Globus pallidus (tissue), 1 donor: Measurements from ENCODE around the gene CD6.
A peak's percentile ranks its signal among the peaks of the same experiment; 100 is the strongest.
"Not testable (repeated sequence)": the region's sequence is repeated elsewhere in the genome, so short reads cannot be mapped to it uniquely, and the experiment has no call there.

Source experiments
- DNase-seq: peaks from one replicate; pipeline ENCODE4 v3.0.0-alpha.2; 2015; ENCODE audit warnings: low spot score

CD6 gene

GRCh38 chr11:60951904-60952741, 19.4 kb upstream of the CD6 start, which contains the start of gene SLC15A3:
SLC15A3 (minus strand) TSS chr11:60952176; CDS start chr11:60951551, 625 bp downstream.
- DNase-seq: peak; percentile 71

DNA sequence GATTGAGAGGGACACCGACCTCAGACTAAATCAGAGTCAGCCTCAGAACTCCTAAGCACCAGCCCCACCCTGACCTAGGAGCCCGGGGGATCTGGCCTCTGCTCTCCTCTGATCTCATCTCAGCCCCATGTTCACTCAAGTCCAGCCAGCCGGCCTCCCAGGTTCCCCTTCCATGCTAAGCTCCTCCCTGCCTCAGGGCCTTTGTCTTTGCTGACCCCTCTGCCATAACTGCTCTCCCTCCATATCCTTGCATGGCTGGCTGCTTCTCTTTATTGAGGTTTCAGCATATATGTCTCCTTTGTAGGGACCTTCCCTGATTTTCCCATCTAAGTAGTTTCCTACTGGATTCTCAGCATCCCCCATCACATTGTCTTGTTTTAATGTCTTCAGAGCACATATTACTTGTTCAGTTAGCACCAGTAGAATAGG, 18.7 kb upstream of the CD6 start:
- no peak for DNase-seq

GRCh38 chr11:60953781-60954180, 17.7 kb upstream of the CD6 start:
- DNase-seq: no peak

GRCh38 chr11:60954421-60954820, 17.1 kb upstream of the CD6 start:
- no peak for DNase-seq

DNA sequence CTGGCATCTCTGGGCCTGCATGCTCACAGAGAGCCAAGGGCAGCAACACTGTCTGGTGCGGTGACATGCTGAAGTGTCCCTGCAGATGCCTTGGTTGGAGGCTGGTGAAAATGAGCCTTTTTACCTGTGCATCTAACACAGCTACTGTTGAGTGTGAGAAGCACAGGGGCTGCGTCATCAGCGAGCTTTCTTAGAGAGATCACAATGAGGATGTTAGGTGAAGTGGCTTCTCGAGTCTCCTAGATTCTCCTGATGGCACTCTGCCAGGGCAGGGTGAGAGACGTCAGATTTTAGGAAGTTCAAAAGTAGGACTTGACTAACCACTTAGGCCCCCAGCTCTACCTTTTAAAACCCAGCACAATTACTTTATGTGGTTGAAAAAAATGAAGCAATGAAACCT, 15.9 kb upstream of the CD6 start:
- DNase-seq: no peak

DNA sequence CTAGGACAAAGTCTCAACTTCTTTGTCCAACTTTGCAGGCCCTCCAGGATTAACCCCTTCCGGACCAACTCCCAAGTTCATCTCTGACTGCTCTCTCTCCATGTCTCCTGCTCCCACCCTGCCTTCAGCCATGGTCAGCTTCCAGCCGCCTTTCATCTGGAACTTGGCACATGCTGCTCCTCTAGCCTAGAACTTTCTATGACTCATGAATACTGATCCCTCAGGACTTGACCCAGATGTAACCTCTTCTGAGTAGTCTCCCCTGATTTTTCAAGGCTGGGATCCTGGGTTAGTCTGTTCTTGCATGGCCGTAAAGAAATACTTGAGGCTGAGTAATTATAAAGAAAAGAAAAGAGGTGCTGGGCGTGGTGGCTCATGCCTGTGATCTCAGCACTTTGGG, 14.3 kb upstream of the CD6 start:
- no peak for DNase-seq

- no peak for DNase-seq
Measured at GRCh38 chr11:60959431-60959830, 12.0 kb upstream of the CD6 start.

DNA sequence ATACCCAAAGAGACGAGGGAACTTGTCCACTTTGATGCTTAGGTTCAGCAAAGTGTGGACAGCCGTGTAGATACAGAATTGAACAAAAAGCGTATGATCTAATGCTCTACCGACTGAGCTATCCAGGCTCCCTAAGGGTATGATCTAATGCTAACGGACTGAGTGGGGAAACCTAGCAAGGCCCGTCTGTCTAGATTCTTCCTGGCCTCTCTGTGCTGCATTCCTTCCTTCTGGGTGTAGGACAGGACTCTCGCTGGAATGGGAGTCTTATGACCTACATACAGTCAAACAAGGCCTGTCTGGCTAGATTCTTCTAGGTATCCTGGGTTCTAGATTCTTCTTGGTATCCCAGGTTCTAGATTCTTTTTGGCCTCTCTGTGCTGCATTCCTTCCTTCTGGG, 11.1 kb upstream of the CD6 start:
- DNase-seq: no peak

DNA sequence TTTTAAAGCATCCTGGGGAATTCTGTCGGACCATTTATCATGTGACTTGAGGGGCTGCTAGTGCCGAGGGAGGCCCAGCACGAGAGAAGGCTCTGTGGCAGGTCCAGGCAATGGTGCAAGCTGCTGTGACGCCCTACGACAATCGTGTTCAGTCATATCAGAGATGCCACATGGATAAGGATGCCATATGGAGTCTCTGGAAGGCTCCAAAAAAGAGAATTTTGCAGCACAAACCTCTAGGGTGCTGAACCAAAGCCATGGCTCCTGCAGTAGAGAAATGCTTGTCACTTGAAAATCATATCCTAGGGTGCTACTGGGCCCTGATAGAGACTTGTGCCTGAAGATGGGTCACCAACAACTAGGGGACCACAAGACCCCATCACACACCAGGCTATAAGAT, 6.7 kb upstream of the CD6 start:
- DNase-seq: no peak

DNA sequence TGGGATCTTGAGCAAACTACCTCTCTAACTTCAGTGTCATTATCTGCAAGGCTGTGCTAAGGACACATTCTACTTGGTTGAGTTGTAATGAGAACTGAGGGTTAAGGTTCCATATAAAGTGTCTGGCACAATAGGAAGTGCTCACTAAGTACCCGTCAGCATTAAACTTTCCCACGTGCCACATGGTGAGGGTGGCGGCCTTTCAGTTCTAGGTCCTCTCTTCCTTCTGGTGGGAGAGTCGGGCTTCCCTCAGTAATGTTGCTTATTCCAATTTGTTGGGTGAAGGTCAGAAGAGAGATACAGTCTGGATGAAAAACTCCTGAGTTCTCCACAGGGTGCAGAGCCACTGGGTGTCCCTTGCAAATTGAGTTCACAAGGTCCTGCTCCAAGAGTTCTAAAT, 4.6 kb upstream of the CD6 start:
- no peak for DNase-seq

DNA sequence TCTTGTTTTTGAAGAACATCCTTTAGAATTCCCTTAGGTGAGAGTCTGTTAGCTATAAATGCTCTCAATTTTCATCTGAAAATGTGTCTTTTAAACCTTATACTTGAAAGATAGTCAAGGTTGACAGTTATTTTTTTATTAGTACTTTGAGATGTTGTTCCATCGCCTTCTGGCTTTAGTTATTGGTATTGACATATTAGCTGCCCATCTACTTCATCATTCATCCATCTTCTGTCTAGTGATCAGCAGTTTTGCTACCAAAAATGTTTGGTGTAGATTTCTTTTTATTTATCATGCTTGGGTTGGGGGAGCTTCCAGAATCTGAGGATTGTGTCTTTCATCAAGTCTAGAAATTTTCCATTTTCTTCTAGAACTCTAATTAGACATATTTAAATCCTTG, 3.3 kb upstream of the CD6 start:
- DNase-seq: no peak

GRCh38 chr11:60970369-60970774, 1.1 kb upstream of the CD6 start:
- DNase-seq: no peak

DNA sequence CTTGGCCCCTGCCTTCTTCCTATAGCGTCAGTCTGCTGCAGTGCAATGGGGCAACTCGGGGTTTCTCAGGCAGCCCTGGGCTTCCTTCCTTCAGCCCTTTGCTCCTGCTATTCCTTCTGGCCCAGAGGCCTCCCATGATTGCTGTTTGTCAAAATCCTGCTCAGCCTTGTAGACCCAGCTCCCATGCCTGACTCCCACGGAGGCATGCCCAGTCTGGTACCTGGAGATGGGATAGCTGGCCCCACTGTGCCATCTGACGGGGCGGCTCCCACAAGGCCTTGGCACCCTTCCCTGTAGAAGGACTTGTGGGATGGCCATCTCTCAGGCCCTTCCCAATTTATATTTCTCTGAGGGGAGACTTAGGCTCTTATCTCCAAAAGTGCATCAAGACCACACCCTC, 590 bp upstream of the CD6 start:
- no peak for DNase-seq

DNA sequence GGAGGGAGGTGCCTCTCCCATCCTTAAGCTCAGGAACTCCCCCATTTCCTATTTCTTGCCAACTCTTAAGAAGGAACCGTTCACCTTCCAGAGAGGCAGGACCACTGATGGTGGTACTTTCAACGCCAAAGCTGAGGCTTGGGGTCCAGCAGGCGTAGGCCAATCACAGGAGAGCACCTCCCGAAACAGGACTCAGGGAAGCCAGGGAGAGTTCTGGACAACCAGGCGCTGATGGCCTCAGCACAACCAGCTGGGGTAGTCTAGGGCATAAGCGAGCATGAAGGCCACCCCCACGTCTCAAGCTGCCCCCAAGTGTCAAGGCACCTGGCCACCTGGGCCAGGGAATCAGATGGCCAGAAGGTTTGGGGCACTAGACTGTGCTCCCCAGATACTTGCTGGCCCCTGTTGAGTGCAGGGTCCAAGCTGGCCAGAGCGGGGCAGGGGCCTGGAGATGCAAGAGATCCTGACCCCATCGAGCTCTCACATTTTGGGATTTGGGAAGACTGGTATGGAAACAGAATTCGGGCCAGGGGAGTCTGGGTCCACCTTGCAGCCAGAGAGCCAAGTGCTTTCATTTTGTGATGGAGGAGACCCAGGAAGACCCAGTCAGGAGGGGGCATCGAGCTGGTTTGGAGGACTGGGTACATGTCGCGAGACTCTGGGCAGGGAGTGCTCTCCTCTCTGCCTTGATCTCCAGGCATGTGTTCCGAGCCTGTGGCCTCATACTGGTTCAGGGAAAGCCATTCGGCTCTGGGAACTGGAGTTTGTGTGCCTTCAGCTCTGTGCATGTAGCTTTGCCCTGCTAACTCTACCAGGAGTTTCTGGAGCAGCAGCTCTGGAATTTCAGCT, 926 bp downstream of the CD6 start:
- DNase-seq: no peak

DNA sequence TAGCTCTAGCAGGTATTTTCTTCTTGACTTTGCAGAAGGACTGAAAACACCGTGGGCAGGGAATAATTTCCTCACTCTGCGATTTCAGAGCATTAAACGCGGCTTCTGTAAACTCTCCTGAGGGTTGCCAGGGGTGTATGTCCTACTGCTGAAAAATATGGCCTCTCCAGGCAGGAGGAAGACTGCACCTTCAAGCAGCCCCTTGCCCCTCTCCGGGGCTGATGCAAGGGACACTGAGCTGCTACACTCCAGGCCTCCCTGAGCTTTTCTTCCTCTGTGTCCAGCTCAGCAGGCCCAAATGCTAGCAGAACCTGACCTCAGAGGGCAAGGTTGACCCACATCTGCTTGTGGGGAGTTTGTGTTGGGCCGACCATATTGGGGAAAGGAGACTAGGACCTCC, 2.2 kb downstream of the CD6 start:
- no peak for DNase-seq

GRCh38 chr11:60974316-60974715, 2.8 kb downstream of the CD6 start:
- DNase-seq: not testable (repeated sequence)

GRCh38 chr11:60974726-60975125, 3.2 kb downstream of the CD6 start:
- DNase-seq: peak; percentile 78

GRCh38 chr11:60977224-60977623, 5.7 kb downstream of the CD6 start:
- DNase-seq: no peak

DNA sequence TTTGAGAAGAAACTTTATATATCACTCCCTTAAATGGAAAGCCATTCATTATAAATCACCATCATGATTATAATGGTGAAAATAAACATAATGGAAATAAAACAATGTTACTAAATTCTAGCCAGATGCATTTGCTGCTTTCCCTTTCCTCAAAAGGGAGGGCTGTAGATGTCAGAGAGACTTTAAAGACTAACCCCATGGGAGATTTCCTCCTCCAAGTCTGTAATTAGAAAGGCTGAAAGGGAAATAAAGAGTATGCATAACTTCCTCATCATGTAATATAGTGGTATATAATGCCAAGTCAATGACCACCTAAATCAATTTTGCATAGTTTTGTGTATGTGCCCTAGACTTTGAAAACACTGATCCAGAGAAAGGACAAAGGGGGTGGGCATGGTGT, 6.4 kb downstream of the CD6 start:
- no peak for DNase-seq

GRCh38 chr11:60978546-60979380, 7.3 kb downstream of the CD6 start:
- DNase-seq: no peak

DNA sequence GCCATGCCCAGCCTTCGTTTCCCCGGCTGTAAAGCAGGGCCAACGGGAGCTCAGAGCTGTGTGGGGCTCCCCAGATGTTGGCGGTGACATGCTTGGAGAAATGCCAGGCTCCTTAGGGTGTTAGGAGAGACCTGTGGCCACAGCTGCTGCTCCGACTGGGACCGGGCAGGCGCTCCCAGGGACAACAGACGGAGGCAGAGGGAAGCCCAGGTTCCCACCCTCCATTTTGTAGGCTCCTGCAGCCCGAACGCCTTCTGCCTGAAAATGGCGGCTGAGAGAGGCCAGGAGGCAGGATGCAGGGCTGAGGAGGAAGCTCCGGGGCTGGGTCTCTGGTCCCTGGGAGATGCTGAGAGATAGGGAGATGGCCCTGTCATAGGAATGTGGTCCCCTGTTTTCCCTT, 10.0 kb downstream of the CD6 start:
- no peak for DNase-seq

- DNase-seq: no peak
Measured at GRCh38 chr11:60982184-60982583, 10.7 kb downstream of the CD6 start.
